Keratinocyte (primary cell): ENCODE data around the gene CACNA1F. TPM values are rescaled to one million over a fixed set of nuclear protein-coding genes. Genes with fewer than 3 reads are reported as not detected.

Source experiments
- DNase-seq: peaks from one replicate; pipeline ENCODE4 v3.0.0-alpha.2; 2011; ENCODE audit warnings: low read depth, missing footprints, low spot score
- FAIRE-seq: peaks from 2 replicates; lab custom pipeline; 2011; peaks lifted over from hg19 to GRCh38; lab: Jason Lieb, UNC
- H2AFZ ChIP-seq: 2 replicates; pipeline ENCODE4 v1.6.0; 2012; ENCODE audit warnings: low read length, control low read depth, inconsistent platforms; ENCODE audit not compliant: control insufficient read depth
- H3K27ac ChIP-seq: 2 replicates; pipeline ENCODE4 v1.5.1; 2011; ENCODE audit warnings: low read length; ENCODE audit not compliant: control insufficient read depth, insufficient read depth
- H3K27me3 ChIP-seq: 3 replicates; pipeline ENCODE4 v1.6.0; 2011; ENCODE audit warnings: low read length; ENCODE audit not compliant: control insufficient read depth, insufficient read depth; ENCODE audit errors: extremely low read depth
- H3K36me3 ChIP-seq, 2 experiments: 2 replicates in 1 of 2; 3 replicates in 1 of 2; pipeline ENCODE4 v1.5.1; 2011; ENCODE audit warnings: low read length in 2 of 2, mild to moderate bottlenecking in 1 of 2; ENCODE audit not compliant: control insufficient read depth in 2 of 2, insufficient read depth in 2 of 2; ENCODE audit errors: extremely low read depth in 1 of 2
- H3K4me1 ChIP-seq: 3 replicates; pipeline ENCODE4 v1.5.1; 2011; ENCODE audit warnings: low read length; ENCODE audit not compliant: control insufficient read depth, insufficient read depth; ENCODE audit errors: extremely low read depth
- H3K4me2 ChIP-seq: 3 replicates; pipeline ENCODE4 v1.6.0; 2011; ENCODE audit warnings: low read depth, low read length; ENCODE audit not compliant: control insufficient read depth, insufficient read depth; ENCODE audit errors: extremely low read depth
- H3K4me3 ChIP-seq, 3 experiments: fragments of 200-600 bp in 1 of 3; sonication (generic) in 1 of 3; 2 replicates in 2 of 3; 3 replicates in 1 of 3; pipeline ENCODE4 v1.5.1; 2011 to 2016; ENCODE audit warnings: low read length in 3 of 3, mild to moderate bottlenecking in 3 of 3, control low read depth in 2 of 3, inconsistent platforms in 1 of 3, low read depth in 1 of 3, mixed read lengths in 1 of 3, mixed run types in 1 of 3, moderate library complexity in 1 of 3; ENCODE audit not compliant: control insufficient read depth in 2 of 3, insufficient read depth in 2 of 3; ENCODE audit errors: extremely low read depth in 1 of 3
- H3K79me2 ChIP-seq: 2 replicates; pipeline ENCODE4 v1.6.0; 2012; ENCODE audit warnings: low read length; ENCODE audit not compliant: control insufficient read depth, insufficient read depth
- H3K9ac ChIP-seq: 3 replicates; pipeline ENCODE4 v1.6.0; 2011; ENCODE audit warnings: low read length; ENCODE audit not compliant: control insufficient read depth, insufficient read depth; ENCODE audit errors: extremely low read depth
- H3K9me1 ChIP-seq: 3 replicates; pipeline ENCODE4 v1.6.0; 2011; ENCODE audit warnings: low read length; ENCODE audit not compliant: control insufficient read depth, insufficient read depth; ENCODE audit errors: extremely low read depth
- H3K9me3 ChIP-seq: 2 replicates; pipeline ENCODE4 v1.5.1; 2012; ENCODE audit warnings: low read depth, low read length; ENCODE audit not compliant: control insufficient read depth
- H4K20me1 ChIP-seq: 3 replicates; pipeline ENCODE4 v1.6.0; 2011; ENCODE audit warnings: low read length; ENCODE audit not compliant: control insufficient read depth, insufficient read depth; ENCODE audit errors: extremely low read depth
- CTCF ChIP-seq, 3 experiments: IDR thresholded peaks in 1 of 3; conservative IDR thresholded peaks in 1 of 3; optimal IDR thresholded peaks in 1 of 3; 2 replicates in 2 of 3; 3 replicates in 1 of 3; pipeline versions ENCODE3 to v1.5.1; 2011; ENCODE audit warnings: low read length in 3 of 3, mild to moderate bottlenecking in 3 of 3, moderate library complexity in 2 of 3, control low read depth in 1 of 3, inconsistent platforms in 1 of 3; ENCODE audit not compliant: insufficient read depth in 2 of 3; ENCODE audit errors: extremely low read depth in 1 of 3
- EZH2 ChIP-seq: IDR thresholded peaks from one replicate; pipeline ENCODE4 v1.6.1; 2012; ENCODE audit warnings: inconsistent platforms, mild to moderate bottlenecking, low read length, moderate library complexity
- dilution Hi-C: fragments of 300-500 bp; cut with MboI; formaldehyde crosslinking; loops from one replicate; pipeline ENCODE4 v1.7.0; 2020; ENCODE audit warnings: low sequenced_read_pairs; ENCODE audit not compliant: extremely low pct_ligation_motif_present
- polyA plus RNA-seq, 5 experiments: library from polyadenylated mRNA; depleted of rRNA in 3 of 5; stranded (reverse) in 3 of 5; stranded (forward) in 1 of 5; unstranded in 1 of 5; fragments of >200 nt; gene quantifications; 1 replicate in 1 of 5; 2 replicates in 3 of 5; 3 replicates in 1 of 5; pipeline versions ENCODE4 v1.2.1 to v1.2.3, GENCODE V29; 2011 to 2012; ENCODE audit warnings: missing spikeins in 2 of 5, low read depth in 1 of 5, low replicate concordance in 1 of 5

The CACNA1F gene
- polyA plus RNA-seq, 1 donor (not counting 4 experiments of a cell fraction or from before 2014, with no cell fraction given) = not detected

DNA sequence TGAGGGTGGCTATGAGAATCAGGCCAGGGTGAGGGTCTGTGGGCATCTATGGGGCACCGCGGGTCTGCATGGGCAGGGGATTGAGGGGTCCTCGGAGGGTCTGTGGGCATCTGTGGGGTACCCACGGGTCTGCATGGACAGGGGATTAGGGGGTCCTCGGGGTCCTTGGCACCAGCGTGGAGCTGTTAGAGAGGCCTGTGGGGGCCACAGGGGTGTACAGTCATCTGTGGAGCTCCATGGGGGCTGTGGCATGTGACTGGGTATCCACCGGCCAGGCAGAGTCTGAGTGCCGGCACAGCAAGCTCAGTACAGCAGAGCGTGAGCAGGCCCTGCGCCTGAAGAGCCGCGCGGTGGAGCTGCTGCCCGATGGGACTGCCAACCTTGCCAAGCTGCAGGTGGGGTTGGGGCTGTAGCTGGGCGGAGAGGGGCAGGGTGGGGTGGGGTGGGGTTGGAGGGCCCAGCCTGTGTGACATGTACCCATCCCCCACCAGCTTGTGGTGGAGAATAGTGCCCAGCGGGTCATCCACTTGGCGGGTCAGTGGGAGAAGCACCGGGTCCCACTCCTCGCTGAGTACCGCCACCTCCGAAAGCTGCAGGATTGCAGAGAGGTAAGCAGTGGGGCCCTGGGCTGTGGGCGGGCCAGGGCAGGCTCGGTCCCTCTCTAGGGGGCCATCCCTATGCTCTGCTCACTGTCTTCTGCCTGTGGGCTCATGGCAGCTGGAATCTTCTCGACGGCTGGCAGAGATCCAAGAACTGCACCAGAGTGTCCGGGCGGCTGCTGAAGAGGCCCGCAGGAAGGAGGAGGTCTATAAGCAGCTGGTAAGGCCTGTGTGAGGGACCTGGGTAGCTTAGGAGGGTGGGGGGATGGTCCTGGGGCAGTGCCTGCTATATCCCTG, 15.0 kb upstream of the CACNA1F start:
- no peaks in the 10 kb centered on the region for H3K9me1 ChIP-seq
- H3K9me3 ChIP-seq = peaks cover 2% of the 10 kb centered on the region
- H2AFZ ChIP-seq = no peak overlapping the region
- peaks cover 0 to 2% of the 10 kb centered on the region in 2 experiments for H3K36me3 ChIP-seq
- DNase-seq (no peak), FAIRE-seq (no peak)
- H3K4me2 ChIP-seq = no peak overlapping the region
- no peak overlapping the region for H3K4me3 ChIP-seq
- H3K27me3 ChIP-seq = no peaks in the 10 kb centered on the region
- H3K9ac ChIP-seq = no peak overlapping the region
- H3K4me1 ChIP-seq = no peaks in the 10 kb centered on the region
- H3K79me2 ChIP-seq = no peaks in the 10 kb centered on the region
- no peak overlapping the region for H3K27ac ChIP-seq
- TF ChIP-seq CTCF (optimal IDR thresholded peaks at IDR 0.05 in 1 of 3, IDR thresholded peaks at IDR 0.05 in 1 of 3, conservative IDR thresholded peaks at IDR 0.05 in 1 of 3; ENCODE audit: extremely low read depth in 1 of 3, insufficient read depth in 2 of 3, low read length in 3 of 3) = no peak
- TF ChIP-seq EZH2 = no peak
- dilution Hi-C loops = no loop called here
- no peaks in the 10 kb centered on the region for H4K20me1 ChIP-seq

GRCh38 chrX:49247346-49247745, 14.2 kb upstream of the CACNA1F start:
- no peaks in the 10 kb centered on the region for H3K79me2 ChIP-seq
- no peaks in the 10 kb centered on the region for H3K9me1 ChIP-seq
- H3K9ac ChIP-seq = no peak overlapping the region
- no peak overlapping the region for H3K4me2 ChIP-seq
- H3K9me3 ChIP-seq = peaks cover 2% of the 10 kb centered on the region
- no peaks in the 10 kb centered on the region for H4K20me1 ChIP-seq
- peaks cover 3 to 4% of the 10 kb centered on the region in 2 experiments for H3K36me3 ChIP-seq
- no peak for DNase-seq
- no peak overlapping the region for H3K27ac ChIP-seq
- H3K27me3 ChIP-seq = no peaks in the 10 kb centered on the region
- H2AFZ ChIP-seq = no peak overlapping the region
- FAIRE-seq = no peak
- H3K4me1 ChIP-seq = peaks cover 4% of the 10 kb centered on the region
- TF ChIP-seq EZH2 (no peak), CTCF (optimal IDR thresholded peaks at IDR 0.05 in 1 of 3, IDR thresholded peaks at IDR 0.05 in 1 of 3, conservative IDR thresholded peaks at IDR 0.05 in 1 of 3; ENCODE audit: extremely low read depth in 1 of 3, insufficient read depth in 2 of 3, low read length in 3 of 3) (no peak)
- dilution Hi-C loops = no loop called here
- no peak overlapping the region for H3K4me3 ChIP-seq
